Stimulated activated effector memory CD8-positive, alpha-beta T cell treated with anti-CD3 and anti-CD28 coated beads, Interleukin-12 subunit alpha, Interleukin-12 subunit beta, amount 100 ng/mL, for 72 hours (primary cell): ENCODE data around the gene SMIM36.
"Not testable (repeated sequence)": the region's sequence is repeated elsewhere in the genome, so short reads cannot be mapped to it uniquely, and the experiment has no call there.

Source experiments
- ATAC-seq: fragments of 150-1000 bp; cut with Tn5 transposase; 2 replicates; pipeline ENCODE4 v1.10.0; 2021
- DNase-seq, 2 donors: peaks; one replicate each; pipeline ENCODE4 v3.0.0; 2021 to 2022; ENCODE audit warnings: low spot score in 2 of 2
- H3K27ac Mint-ChIP-seq: one replicate; pipeline ENCODE4 v1.8.0; 2022; ENCODE audit warnings: mild to moderate bottlenecking, mixed read lengths
- H3K36me3 Mint-ChIP-seq: one replicate; pipeline ENCODE4 v1.8.0; 2022; ENCODE audit warnings: mild to moderate bottlenecking, mixed read lengths
- H3K4me1 Mint-ChIP-seq: one replicate; pipeline ENCODE4 v1.8.0; 2022; ENCODE audit warnings: mixed read lengths
- H3K4me3 Mint-ChIP-seq: one replicate; pipeline ENCODE4 v1.8.0; 2022; ENCODE audit warnings: mild to moderate bottlenecking, mixed read lengths
- H3K9me3 Mint-ChIP-seq: one replicate; pipeline ENCODE4 v1.8.0; 2022; ENCODE audit warnings: mixed read lengths

SMIM36 gene

GRCh38 chr17:55407641-55408566, 103.3 kb downstream of the SMIM36 start:
- Mint-ChIP-seq H3K36me3 (peaks cover 99% of the 10 kb centered on the region), H3K4me1 (no peaks in the 10 kb centered on the region), H3K27ac (no peak overlapping the region), H3K4me3 (no peak overlapping the region), H3K9me3 (no peaks in the 10 kb centered on the region)
- DNase-seq, result no peak
- ATAC-seq, result no peak

- peaks cover 99% of the 10 kb centered on the region for H3K36me3 Mint-ChIP-seq
- no peaks in the 10 kb centered on the region for H3K9me3 Mint-ChIP-seq
- no peak overlapping the region for H3K27ac Mint-ChIP-seq
- DNase-seq, result no peak
- no peaks in the 10 kb centered on the region for H3K4me1 Mint-ChIP-seq
- no peak for ATAC-seq
- no peak overlapping the region for H3K4me3 Mint-ChIP-seq
Measured at GRCh38 chr17:55405600-55405999, 105.7 kb downstream of the SMIM36 start.

- H3K36me3 Mint-ChIP-seq, result peaks cover 99% of the 10 kb centered on the region
- ATAC-seq, H3K27ac Mint-ChIP-seq, H3K4me1 Mint-ChIP-seq, H3K9me3 Mint-ChIP-seq, H3K4me3 Mint-ChIP-seq, DNase-seq: not testable (repeated sequence)
Measured at GRCh38 chr17:55404197-55404596, 107.1 kb downstream of the SMIM36 start.

- peaks cover 99% of the 10 kb centered on the region for H3K36me3 Mint-ChIP-seq
- no peaks in the 10 kb centered on the region for H3K9me3 Mint-ChIP-seq
- DNase-seq (no peak), ATAC-seq (no peak)
- H3K4me3 Mint-ChIP-seq, result no peak overlapping the region
- H3K4me1 Mint-ChIP-seq, result no peaks in the 10 kb centered on the region
- H3K27ac Mint-ChIP-seq, result no peak overlapping the region
Measured at GRCh38 chr17:55402374-55402773, 108.9 kb downstream of the SMIM36 start.
